Right hindlimb (tissue), 1 donor: ENCODE measurements around the gene GCHFR.
A peak's percentile ranks its signal among the peaks of the same experiment; 100 is the strongest.

Experiments
- DNase-seq: peaks from one replicate; pipeline ENCODE4 v3.0.0-alpha.2; 2018

Gene GCHFR

DNA sequence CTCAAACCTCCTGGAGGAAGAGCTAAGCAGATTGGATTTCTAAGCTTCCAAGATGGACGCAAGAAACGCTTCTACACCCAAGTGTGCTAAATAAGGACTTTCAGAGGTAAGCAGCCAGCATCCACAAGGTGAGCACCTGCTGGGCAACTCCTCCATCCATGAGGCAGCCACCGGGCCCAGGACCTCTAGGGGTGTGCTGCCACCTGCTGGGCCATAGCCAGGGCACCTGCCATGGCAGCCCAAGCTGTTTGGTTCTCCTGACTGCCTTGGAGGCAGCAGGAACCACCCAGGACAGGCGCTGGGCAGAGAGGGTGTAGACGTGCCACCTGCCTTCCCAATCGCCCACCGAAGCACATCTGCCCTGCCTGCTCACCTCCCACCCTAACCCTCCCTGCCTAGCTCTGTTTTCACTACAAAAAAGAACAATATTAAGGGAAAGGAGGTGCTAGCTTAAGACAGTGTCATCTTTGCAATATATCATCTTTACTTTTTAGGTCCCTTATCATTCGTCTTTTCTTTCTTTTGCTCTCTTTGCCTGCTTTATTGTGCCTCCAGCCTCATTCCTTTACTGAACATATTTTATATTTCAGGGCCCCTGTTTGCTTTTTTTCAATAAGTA is 18.9 kb downstream of the GCHFR start:
- DNase-seq: no peak

GRCh38 chr15:40785164-40785563 is 21.3 kb downstream of the GCHFR start:
- DNase-seq: no peak

DNA sequence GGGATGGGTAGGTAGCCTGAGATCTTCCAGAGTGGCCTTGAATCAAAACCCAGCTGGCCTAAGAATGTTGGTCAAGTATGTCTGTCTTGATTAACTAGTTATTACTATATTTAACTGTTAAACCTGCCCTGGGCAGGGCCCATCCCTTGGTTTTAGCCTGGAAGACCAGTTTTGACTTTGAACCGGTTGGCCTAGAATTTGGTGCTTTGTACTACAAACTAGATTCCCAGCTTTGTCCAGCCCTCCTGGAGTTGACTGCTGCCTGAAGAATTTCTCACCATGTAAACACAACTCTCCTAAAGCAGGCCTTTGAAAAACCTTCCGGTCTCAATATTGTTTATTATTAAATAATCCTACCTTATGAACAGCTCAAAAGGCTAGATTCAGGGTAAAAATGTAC is 21.9 kb downstream of the GCHFR start:
- DNase-seq: no peak

- no peak for DNase-seq
Measured at GRCh38 chr15:40787344-40787841, 23.5 kb downstream of the GCHFR start.

DNA sequence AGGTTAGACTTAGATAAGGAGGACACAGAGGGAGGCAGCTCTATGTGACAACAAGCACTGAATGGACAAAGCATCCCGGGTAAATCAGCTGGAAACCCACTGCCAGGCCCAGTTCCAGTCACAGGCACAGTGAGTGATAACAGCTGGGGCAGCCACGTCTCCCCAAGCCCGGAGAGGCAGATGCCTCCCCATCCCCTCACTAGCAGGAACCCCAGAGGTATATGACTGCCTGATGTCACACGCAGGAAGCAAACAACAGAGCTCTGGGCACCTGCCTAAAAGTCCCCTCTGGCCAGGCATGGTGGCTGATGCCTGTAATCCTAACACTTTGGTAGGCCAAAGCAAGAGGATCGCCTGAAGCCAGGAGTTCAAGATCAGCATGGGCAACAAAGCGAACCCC is 24.1 kb downstream of the GCHFR start:
- DNase-seq: no peak

DNA sequence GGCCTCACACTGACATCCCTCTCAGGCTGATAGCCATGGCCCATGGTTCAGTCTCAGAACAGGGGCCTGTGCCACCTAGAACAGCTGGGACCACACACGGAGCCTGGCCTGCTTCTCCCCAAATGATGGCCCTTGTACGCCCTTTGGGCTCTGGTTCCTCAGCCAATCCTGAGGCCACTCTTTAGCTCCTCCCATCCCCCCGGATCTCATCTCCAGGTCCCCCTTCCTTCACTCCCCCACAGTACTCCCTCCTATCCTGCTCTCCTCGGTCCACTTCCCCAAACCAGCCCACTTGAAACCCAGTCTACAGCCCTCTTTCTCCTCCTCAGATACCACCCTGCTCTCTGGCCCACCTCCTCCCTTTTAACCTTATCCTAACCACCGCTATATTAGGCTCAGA is 25.3 kb downstream of the GCHFR start:
- DNase-seq: no peak

GRCh38 chr15:40789999-40790398 is 26.1 kb downstream of the GCHFR start:
- DNase-seq: no peak

GRCh38 chr15:40790718-40791117 is 26.9 kb downstream of the GCHFR start:
- no peak for DNase-seq

GRCh38 chr15:40792394-40792793 is 28.5 kb downstream of the GCHFR start:
- DNase-seq: no peak

DNA sequence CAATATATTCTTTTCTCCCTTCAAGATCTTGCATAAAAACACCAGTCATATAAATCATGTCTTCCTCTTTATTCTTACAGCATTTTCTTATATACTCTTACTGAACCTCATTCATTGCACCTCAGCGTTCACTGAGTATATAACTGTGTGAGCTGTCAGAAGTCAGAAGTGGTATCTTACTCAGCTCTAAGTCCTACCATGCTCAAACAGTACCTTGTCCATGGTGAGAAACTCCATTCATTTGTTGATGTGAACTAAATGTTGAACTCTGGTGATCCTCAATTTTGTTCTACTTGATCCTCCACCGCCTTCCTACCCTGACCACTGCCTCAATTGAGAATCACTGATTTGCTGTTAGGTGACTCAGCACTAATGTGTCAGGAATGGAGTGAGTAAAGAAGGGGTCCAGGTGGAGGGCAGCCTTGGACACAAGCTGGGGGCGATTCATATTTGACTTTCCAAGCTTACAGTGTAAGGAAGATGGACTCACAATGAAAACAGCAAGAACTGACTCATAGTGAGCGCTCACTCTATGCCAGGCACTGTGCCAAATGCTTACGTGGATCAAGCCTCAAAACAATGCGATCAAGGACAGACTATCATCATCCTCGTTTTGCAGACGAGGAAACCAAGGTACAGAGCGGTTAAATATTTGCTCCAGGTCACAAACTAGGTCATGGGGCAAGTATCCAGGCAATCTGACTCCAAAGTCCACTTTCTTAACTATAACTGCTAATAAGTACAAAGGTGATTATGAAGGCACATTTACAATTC is 29.5 kb downstream of the GCHFR start:
- DNase-seq: no peak

GRCh38 chr15:40796041-40796440 is 32.2 kb downstream of the GCHFR start:
- no peak for DNase-seq

DNA sequence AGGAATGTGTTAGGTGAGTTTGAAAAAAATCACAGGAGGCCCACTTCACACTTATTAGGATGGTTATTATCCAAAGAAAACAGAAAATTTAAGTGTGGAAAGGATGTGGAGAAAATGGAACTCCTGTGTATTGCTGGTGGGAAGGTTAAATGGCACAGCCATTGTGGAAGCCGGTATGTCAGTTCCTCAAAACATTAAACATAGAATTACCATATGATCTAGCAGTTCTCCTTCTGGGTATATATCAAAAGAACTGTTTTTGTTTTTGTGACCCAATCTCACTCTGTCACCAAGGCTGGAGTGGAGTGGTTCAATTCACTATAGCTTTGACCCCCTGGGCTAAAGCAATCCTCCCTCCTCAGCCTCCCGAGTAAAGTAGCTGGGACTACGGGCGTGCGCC is 32.6 kb downstream of the GCHFR start:
- DNase-seq: no peak

DNA sequence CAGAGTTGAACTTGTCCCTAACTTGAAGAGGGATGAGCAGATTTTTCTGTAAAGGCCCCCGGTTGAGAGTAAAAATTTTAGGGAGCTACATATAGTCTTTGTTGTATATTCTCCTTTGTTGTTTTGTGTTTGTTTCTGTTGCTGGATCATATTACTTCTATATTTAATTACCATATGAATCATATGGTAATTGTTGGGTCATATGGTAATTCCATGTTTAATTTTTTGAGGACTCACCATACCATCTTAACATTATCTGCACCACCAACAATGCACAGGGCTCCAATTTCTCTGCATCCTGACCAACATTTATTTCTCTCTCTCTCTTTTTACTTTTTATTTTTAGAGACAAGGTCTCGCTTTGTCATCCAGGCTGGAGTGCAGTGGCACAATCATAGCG is 35.7 kb downstream of the GCHFR start:
- DNase-seq: no peak

DNA sequence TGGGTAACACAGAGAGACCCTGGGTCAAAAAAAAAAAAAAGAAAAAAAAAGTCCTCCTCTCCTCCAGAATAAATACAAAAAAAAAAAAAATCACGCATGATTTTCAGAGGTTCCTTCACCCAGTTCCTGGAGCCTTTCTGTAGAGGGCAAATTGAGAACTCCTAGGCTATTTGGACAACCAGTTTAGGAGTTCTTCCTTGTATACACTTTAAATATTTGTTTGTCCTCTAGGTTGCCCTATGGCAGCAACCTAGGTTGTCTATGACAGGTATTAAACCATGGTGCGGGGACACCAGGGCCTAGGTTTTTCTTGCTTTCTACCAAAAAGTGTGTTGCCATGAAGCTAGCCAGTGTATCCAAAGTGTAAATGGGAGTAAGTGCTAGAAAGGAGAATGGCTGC is 39.2 kb downstream of the GCHFR start:
- no peak for DNase-seq

- DNase-seq: no peak
Measured at GRCh38 chr15:40803688-40804087, 39.8 kb downstream of the GCHFR start.

DNA sequence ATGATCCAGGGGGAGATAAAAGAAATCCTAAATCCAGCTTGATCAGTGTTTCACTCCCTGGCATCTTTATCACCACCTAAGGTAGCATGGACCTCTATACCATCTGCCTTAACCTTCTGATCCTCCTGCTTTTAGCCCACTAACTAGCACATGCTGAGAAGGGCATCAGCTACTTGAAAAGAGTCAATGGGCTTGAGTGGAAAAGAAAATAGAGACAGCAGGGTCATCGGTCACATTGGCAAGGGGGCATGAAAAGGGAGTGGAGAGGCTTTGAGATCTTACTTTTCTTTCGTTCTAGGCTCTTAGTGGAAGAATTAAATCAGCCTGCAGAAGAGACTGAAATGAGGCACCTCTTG is 42.8 kb downstream of the GCHFR start:
- no peak for DNase-seq

GRCh38 chr15:40807028-40807887 is 43.4 kb downstream of the GCHFR start, which contains the start of the genes DNAJC17 and ZFYVE19:
TSS of gene DNAJC17 (minus strand) at chr15:40807473. CDS start at chr15:40807446, 27 bp downstream.
TSS of gene ZFYVE19 (plus strand) at chr15:40807089. CDS start at chr15:40807590, 501 bp downstream.
- DNase-seq: peak; percentile 99

GRCh38 chr15:40807888-40808461 is 44.1 kb downstream of the GCHFR start:
- no peak for DNase-seq

- no peak for DNase-seq
Measured at GRCh38 chr15:40808861-40809450, 45.1 kb downstream of the GCHFR start.

GRCh38 chr15:40812721-40813425 is 49.0 kb downstream of the GCHFR start:
- no peak for DNase-seq

GRCh38 chr15:40815042-40815698 is 51.3 kb downstream of the GCHFR start:
- DNase-seq: no peak
